ENCODE results near the gene SPINDOC. TPM values are rescaled to one million over a fixed set of nuclear protein-coding genes. Genes with fewer than 3 reads are reported as not detected.
"Not testable (repeated sequence)": the region's sequence is repeated elsewhere in the genome, so short reads cannot be mapped to it uniquely, and the experiment has no call there.

Gene SPINDOC
- total RNA-seq, 2 donors from 2014 or later, result 17.8 to 36.2 TPM

- 0% methylated on average over 55 of the region's 113 CpGs for WGBS
Observed at GRCh38 chr11:63768237-63769041, 44.8 kb upstream of the SPINDOC start, which contains the start of gene ZFTA. ZFTA (minus strand) TSS chr11:63768775; CDS start chr11:63768622, 153 bp downstream.

GRCh38 chr11:63769042-63769713 lies 44.1 kb upstream of the SPINDOC start:
- Histone ChIP-seq H3K4me3 (peak overlapping the region; percentile 67 to 79), H3K36me3 (no peaks in the 10 kb centered on the region), H3K9me3 (no peaks in the 10 kb centered on the region), H3K27me3 (replicated peaks; ENCODE audit: insufficient read depth) (no peaks in the 10 kb centered on the region), H3K4me1 (replicated peaks) (no peaks in the 10 kb centered on the region), H3K27ac (peak overlapping the region; percentile 50 to 53)
- TF ChIP-seq CTCF (IDR thresholded peaks at IDR 0.05) (peak in 1 of 4 experiments; percentile 31), POLR2A (IDR thresholded peaks at IDR 0.05) (no peak)
- intact Hi-C loops (cut with DNase I), result loop anchor here (2.0 to 5.0 kb wide), 3 partner anchors 43 to 383 kb away; partner anchors contain the start of gene SPINDOC
- 2% methylated on average over 28 of the region's 82 CpGs for WGBS
- no peak for DNase-seq (ENCODE audit: low spot score)

More at GRCh38 chr11:63768237-63769041, 44.8 kb upstream of the SPINDOC start, which contains the start of gene ZFTA:
- intact Hi-C loops (cut with DNase I), result loop anchor here (2.0 to 5.0 kb wide), 3 partner anchors 44 to 384 kb away; partner anchors contain the start of gene SPINDOC
- H3K27me3 ChIP-seq (replicated peaks; ENCODE audit: insufficient read depth), result no peaks in the 10 kb centered on the region
- H3K9me3 ChIP-seq, result no peaks in the 10 kb centered on the region
- peak within 1 kb of the TSS; percentile 67 to 79 for H3K4me3 ChIP-seq
- peak within 1 kb of the TSS; percentile 72 to 82 for H3K27ac ChIP-seq
- no peak for TF ChIP-seq POLR2A (IDR thresholded peaks at IDR 0.05)
- TF ChIP-seq CTCF (IDR thresholded peaks at IDR 0.05), result peak; percentile 52 to 93 (median 84)
- no peaks in the 10 kb centered on the region for H3K4me1 ChIP-seq (replicated peaks)
- DNase-seq (ENCODE audit: low spot score), result peak; percentile 39
- no peaks in the 10 kb centered on the region for H3K36me3 ChIP-seq

- no peaks in the 10 kb centered on the region for H3K36me3 ChIP-seq
- no peaks in the 10 kb centered on the region for H3K9me3 ChIP-seq
- intact Hi-C loops (cut with DNase I), result loop anchor here (2.0 to 5.0 kb wide), 3 partner anchors 42 to 382 kb away; partner anchors contain the start of gene SPINDOC
- H3K4me1 ChIP-seq (replicated peaks), result no peaks in the 10 kb centered on the region
- 30% methylated on average over 24 of the region's 35 CpGs for WGBS
- peak overlapping the region; percentile 31 to 50 for H3K27ac ChIP-seq
- no peaks in the 10 kb centered on the region for H3K27me3 ChIP-seq (replicated peaks; ENCODE audit: insufficient read depth)
- peak overlapping the region; percentile 67 to 79 for H3K4me3 ChIP-seq
- TF ChIP-seq POLR2AphosphoS5 (IDR thresholded peaks at IDR 0.05), result no peak
- no peak for DNase-seq (ENCODE audit: low spot score)
Observed at GRCh38 chr11:63769714-63770455, 43.4 kb upstream of the SPINDOC start.

- no peak for TF ChIP-seq CTCF (IDR thresholded peaks at IDR 0.05)
- no peak for TF ChIP-seq POLR2A (IDR thresholded peaks at IDR 0.05)
- TF ChIP-seq POLR2AphosphoS5 (IDR thresholded peaks at IDR 0.05), result no peak
- 93% methylated on average over 7 of the region's 7 CpGs for WGBS
- no peaks in the 10 kb centered on the region for H3K36me3 ChIP-seq
- DNase-seq (ENCODE audit: low spot score), result no peak
- no peaks in the 10 kb centered on the region for H3K27me3 ChIP-seq (replicated peaks; ENCODE audit: insufficient read depth)
- H3K4me3 ChIP-seq, result no peak overlapping the region
- H3K27ac ChIP-seq, result no peak overlapping the region
- no peaks in the 10 kb centered on the region for H3K9me3 ChIP-seq
- intact Hi-C loops (cut with DNase I), result no loop called here
- H3K4me1 ChIP-seq (replicated peaks), result no peaks in the 10 kb centered on the region
Observed at GRCh38 chr11:63770763-63771162, 42.5 kb upstream of the SPINDOC start.

GRCh38 chr11:63771741-63772318 lies 41.4 kb upstream of the SPINDOC start:
- intact Hi-C loops (cut with DNase I); DNase-seq (ENCODE audit: low spot score); H3K27ac ChIP-seq; H3K27me3 ChIP-seq (replicated peaks; ENCODE audit: insufficient read depth); H3K4me3 ChIP-seq; H3K4me1 ChIP-seq (replicated peaks); H3K9me3 ChIP-seq; H3K36me3 ChIP-seq: not testable (repeated sequence)
- WGBS, result 80% methylated on average over 2 of the region's 2 CpGs

All from prostate gland (tissue), 2 donors.